Activated CD4-positive, alpha-beta T cell treated with anti-CD3 and anti-CD28 coated beads for 48 hours (primary cell): ENCODE measurements around the gene RMI1.
"Not testable (repeated sequence)": the region's sequence is repeated elsewhere in the genome, so short reads cannot be mapped to it uniquely, and the experiment has no call there.

ENCODE experiments used
- DNase-seq: peaks from one replicate; pipeline ENCODE4 v3.0.0-alpha.2; 2020

RMI1 gene

DNA sequence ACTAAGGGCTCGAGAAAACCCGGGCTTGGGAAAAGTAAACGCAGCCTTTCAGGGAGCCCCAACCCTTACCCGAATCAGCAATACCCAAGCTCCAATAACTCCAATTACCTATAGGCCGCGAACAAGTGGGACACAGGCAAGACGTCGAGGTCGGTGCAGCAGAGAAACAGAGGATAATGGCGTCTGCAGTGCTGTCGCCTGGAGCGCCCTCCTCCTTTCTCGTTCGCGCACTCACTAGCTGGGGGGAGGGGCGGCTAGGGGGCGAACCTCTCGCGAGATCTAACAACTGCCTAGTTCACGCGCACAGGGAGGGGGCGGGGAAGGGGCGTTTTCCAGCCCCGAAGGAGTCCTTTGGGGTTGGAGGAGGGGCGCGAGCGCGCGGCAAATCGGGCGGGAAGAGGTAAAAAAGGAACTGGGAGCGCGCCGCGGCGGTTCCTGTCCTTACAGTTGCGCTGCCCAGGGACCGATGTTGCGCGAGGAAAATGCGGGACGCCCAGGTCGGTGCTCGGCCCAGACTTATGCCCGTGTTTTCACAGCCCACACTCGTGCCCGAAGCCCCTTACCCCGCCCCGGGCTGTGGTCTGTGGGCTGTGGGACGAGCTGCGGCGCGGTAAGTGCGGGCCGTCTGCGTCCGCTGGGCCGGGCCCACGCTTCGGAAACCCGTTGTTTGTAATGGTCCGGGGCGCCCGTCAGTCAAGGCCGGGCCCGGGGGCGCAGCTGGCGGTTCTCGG lies at the start of gene RMI1:
Gene RMI1, plus strand, starts transcription at position 411 of the 731 bp plus-strand sequence. CDS start 20,182 bp downstream, outside the sequence.
- peak; percentile 100 for DNase-seq

DNA sequence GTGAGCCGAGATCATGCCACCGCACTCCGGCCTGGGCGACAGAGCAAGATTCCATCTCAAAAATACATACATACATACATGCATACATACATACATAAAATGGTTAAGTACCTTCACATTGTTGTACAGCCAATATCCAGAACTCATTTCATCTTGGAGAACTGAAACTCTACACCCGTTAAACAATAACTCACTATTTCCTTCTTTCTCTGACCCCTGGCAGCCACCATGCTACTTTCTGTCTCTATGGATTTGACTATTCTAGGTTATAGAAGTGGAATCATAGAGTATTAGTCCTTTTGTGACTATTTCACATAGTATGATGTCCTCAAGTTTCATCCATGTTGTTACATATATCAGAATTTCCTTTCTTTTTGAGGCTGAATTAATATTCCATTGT lies 49.7 kb upstream of the RMI1 start:
- no peak for DNase-seq

DNA sequence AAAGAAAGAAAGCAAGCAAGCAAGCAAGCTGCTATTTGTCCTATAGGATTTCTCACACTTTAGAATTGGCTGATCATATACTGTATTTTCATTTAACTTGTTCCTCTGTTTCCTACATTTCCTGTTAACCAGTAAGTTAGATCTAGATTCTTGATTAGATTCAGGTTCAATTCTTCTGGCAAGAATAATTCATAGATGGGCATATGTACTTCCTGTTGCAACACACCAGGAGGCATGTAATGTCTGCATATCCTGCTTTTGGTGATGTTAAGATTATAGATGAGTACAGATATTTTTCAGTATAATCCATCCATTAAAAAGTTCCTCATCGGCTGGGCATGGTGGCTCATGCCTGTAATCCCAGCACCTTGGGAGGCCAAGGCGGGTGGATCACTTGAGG lies 48.6 kb upstream of the RMI1 start:
- no peak for DNase-seq

DNA sequence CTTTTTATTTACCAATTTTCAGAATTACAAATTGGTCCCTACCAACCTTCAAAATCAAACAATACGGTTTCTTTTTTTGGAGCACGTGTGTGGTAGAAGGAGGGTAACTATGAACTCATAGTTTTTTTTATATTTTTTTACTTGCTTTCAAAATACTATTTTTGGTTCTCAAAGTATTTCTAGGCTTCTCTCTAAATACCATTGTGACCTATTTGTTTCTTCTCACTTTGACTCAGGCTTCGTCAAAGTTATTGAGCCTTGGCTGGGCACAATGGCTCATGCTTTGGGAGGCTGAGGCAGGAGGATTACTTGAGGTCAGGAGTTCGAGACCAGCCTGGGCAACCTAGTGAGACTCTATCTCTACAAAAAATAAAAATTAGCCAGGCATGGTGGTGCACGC lies 47.8 kb upstream of the RMI1 start:
- DNase-seq = no peak

- DNase-seq = no peak
These were observed 46.8 kb upstream of the RMI1 start for GRCh38 chr9:83933790-83934189.

DNA sequence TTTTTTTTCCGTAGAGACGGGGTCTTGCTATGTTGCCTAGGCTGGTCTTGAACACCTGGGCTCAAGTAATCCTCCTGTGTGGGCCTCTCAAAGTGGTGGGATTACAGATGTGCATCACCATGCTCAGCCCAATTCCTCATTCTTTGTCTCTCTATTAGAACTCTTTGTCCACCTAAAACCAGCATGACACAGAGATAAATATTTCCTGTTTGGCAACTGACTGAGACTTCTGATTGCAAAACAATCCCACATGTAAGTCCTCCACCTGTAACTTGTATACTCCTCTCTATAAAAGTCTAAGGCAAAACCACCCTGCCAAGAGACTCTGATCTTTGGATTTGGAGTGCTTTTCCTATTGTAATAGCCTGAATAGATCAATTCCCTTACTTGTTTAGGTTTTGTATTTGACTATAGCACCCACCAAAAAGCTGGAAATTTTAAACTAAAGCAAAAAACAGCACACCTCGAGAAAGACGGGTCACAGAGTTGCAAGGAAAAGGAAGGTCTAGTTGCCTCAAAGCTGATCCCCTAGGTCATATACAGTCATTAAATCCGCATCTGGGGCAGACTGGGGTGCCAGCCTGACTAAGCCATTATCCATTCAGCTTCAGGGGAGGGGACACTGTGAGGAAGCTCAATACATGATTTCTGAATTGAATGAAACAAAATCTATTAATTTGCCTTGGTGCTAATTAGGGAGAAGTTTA lies 45.9 kb upstream of the RMI1 start:
- no peak for DNase-seq

- DNase-seq = no peak
These were observed 45.2 kb upstream of the RMI1 start for GRCh38 chr9:83935276-83935935.

DNA sequence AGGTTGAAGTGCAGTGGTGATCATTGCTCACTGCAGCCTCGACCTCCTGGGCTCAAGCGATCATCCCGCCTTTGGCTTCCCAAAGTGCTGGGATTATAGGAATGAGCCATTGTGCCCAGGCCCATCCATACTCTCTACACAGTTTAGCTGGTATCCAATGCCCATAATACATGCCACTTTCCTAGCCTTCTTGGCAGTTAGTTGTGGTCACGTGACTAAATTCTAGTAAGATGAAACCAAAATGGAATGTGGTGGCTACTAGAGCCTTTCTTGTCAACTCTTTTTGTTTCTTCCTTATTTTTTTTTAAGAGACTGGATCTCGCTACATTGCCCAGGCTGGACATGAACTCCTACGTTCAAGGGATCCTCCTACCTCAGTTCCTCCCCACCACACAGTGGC lies 44.1 kb upstream of the RMI1 start:
- no peak for DNase-seq

DNA sequence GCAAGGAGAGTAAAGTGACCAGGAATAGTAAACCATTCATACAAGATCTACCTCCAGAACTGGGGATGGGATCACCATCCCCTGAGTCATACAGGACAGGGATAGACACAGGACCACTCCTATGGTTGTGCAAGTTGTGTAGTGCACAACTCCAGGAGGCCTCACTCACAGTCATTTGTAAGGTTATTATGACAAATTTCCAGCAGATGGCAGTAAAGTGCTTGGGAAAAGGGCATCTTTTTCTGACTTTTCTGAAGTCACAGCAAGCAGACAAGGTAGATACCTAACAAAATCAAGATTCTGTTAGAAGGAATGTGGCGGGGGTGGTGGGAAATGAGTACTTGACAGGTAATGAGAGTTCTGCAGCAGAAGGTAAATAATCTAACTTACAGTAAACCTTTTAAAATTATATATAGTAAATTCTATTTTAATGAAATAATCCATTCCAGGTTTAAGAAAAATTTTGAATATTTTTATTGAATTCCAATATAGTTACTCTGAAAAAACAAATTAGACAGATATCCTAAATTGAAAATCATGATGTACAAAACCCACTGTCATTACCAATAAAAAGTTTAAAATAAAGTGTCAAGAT lies 42.6 kb upstream of the RMI1 start:
- no peak for DNase-seq

DNA sequence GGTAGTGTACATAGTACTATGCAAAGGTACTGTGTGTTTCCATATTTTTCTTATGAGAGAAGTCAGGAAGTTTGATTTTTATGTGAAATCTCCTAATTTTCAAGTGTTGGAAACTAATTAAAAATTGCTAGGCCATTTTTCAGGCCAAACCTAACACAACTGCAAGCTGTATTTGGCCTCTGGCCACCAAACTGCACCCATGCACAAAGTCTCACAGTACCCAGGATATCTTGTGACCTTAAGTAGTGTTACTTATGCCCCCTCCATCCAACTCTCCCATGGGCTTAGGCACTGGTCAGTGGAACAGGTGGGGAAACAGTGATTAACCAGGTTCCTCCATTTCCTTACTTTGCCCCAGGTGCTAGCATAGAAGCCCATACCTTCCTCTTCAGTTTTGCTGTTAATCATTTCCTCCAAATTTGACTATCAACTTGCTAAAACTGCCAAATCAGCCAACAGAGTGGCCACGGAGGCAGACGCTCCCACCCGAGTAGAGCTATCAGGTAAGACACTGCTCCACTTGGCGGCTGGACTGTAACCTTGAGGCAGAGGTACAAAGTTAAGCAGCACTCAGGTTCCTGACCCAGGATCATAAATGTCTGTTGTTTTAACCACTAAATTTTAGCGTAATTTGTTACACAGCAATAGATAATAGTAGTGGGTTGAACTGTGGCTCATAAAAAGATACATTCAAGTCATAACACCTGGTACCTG lies 39.9 kb upstream of the RMI1 start:
- no peak for DNase-seq

- not testable (repeated sequence) for DNase-seq
These were observed 32.5 kb upstream of the RMI1 start for GRCh38 chr9:83948096-83948495.

- peak; percentile 42 for DNase-seq
These were observed 24.5 kb upstream of the RMI1 start for GRCh38 chr9:83956086-83956435.

GRCh38 chr9:83956436-83957247 lies 24.0 kb upstream of the RMI1 start:
- peak; percentile 75 for DNase-seq

DNA sequence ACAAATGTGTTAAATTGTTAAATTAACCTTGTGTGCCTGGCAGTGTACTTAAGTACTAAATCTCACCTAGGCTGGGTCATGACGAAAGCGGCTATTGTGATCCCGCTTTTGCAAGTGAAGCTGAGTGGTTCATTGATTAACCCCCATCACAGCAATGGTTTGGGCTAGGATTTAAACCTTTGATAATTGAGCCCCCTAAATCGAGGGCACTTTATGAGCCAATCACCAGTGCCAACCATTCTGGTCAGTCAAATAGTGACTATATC lies 23.4 kb upstream of the RMI1 start:
- no peak for DNase-seq

DNA sequence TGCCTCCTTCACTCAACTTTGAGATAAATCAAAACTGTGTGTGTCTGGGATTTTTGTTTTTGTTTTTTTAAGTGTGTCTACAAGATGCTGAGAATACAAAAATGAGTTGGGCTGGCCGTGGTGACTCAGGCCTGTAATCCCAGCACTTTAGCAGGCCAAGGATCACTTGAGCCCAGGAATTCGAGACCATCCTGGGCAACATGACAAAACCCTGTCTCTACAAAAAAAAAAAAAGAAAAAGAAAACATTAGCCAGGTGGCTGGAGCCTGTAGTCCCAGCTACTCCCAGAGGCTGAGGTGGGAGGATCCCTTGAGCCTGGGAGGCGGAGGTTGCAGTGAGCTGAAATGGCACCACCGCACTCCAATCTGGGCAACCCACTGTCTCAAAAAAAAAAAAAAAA lies 21.5 kb upstream of the RMI1 start:
- DNase-seq = no peak

DNA sequence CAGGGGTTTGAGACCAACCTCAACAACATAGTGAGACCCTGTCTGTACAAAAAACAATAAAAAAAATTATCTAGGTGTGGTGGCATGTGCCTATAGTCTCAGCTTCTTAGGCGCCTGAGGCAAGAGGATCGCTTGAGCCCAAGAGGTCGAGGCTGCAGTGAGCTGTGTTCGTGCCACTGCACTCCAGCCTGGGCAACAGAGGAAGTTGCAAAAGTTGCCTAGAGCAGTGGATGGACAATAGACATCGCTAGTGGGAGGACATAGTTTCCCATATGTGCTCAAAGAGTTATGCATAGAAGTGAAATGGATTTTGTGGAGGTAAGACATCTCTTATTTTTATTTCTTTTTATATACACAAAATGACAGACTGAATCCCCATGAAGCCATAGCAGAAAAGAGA lies 19.6 kb upstream of the RMI1 start:
- no peak for DNase-seq

DNA sequence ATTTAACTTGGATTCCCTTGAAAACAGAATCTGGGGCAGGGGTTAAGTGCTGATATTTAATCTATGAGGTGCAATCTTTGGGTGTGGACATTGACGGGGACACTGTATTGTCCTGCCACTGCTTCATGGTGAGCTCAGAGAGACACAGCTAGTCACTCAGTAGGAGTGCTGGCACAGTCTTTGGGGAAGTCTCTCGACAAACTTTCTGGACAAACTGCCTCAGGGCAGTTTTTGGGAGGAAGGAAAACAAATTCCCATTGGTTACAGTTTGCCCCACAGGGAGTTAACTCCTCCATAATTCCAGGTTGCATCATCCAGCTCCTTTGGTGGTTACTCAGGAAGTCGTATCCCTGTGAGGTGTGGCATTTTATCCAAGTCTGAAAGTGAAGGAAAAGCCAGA lies 18.4 kb upstream of the RMI1 start:
- DNase-seq = no peak

DNA sequence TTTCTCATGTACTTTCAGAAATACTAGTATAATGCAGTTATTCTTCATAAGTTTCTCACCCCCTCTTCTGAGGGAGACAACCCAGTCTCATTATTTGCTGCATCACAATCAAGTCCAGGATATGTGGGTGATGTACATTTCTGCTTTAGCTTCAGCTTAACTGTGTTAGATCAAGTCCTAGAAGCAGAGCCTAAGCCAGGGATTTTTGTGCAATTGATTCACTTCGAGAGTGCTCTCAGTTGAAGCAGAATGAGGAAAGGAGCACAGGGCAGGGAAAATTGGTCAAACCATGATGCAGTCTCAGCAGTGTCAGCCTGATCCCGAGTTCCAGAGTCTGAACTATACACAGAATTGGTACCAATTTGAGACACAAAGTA lies 15.6 kb upstream of the RMI1 start:
- DNase-seq = no peak

DNA sequence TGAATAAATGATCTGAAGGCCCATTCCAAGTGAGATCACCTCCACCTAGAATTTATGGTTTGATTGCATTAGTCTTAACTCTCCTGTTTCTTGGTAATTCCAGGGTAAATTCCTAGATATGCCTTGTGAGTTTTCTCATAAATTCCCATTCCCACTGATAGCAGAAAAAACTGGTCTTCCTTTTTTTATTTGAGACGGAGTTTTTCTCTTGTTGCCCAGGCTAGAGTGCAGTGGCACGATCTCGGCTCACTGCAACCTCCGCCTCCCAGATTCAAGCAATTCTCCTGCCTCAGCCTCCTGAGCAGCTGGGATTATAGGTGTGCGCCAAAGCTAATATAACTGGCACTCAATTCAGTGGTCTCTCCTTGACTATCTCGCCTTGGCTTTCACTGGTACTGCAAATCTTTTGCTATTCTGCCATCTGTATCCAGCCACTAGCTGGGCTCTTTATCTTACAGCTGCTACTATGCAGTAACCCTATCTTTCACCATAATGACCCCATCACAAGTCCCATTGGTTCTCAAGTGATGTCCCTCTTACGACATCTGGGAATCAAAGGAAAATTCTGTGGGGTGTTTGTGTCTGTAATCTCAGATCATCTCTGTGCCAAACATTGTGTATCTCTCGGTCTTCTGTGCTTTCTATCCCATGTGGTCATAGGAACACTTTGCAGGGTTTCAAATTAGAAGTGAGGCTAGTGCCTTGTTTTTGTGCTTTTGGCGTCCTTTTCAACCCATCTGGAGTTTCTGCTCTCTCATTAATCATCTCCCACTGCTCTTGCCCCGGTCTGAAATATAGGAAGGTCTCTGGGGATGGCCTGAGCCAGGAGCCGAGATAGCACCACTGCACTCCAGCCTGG lies 15.0 kb upstream of the RMI1 start:
- no peak for DNase-seq

DNA sequence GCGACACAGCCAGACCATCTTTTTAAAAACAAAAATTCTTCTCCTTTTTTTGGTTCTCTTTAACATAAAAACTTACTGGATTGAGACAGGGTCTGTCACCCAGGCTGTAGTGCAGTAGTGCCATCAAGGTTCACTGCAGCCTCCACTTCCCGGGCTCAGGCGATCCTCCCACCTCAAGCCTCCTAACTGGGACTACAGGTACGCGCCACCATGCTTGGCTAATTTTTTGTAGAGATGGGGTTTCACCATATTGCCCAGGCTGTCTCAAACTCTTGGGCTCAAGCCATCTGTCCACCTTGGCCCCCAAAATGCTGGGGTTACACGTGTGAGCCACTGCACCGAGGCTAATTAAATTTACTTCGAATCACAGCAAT lies 14.4 kb upstream of the RMI1 start:
- DNase-seq = no peak

DNA sequence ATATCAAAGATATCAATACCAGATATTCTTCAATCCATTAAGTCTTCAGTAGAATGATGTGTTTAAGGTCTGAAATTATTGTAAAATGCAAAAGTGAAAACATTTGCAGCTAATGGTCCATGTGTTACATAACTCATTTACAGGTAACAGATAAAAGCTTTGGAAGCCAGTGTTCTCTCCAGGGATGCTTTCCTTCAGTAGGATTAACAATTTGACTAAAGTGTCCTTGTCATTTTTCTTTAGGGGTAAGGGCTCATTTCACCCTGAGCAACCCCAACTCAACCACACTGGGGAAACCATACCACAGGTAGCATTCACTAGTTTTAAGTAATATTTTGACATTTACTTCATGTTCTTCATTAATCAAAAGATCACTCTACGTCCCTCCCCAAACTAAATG lies 13.5 kb upstream of the RMI1 start:
- DNase-seq = no peak

- no peak for DNase-seq
These were observed 11.0 kb upstream of the RMI1 start for GRCh38 chr9:83969602-83970001.
